GM13976 (cell line): ENCODE measurements around the gene HNRNPL.
A peak's percentile ranks its signal among the peaks of the same experiment; 100 is the strongest.
"Not testable (repeated sequence)": the region's sequence is repeated elsewhere in the genome, so short reads cannot be mapped to it uniquely, and the experiment has no call there.

ENCODE experiments used
- DNase-seq: peaks from one replicate; pipeline ENCODE4 v3.0.0; 2012; ENCODE audit warnings: low spot score
- CTCF ChIP-seq: IDR thresholded peaks from 2 replicates; pipeline ENCODE4 v1.5.1; 2012; ENCODE audit warnings: borderline replicate concordance, mild to moderate bottlenecking; ENCODE audit not compliant: insufficient read depth; ENCODE audit errors: extremely low read depth, missing control alignments, control extremely low read depth
- in situ Hi-C: fragments of 300-500 bp; cut with MboI; formaldehyde crosslinking; loops from one replicate; pipeline ENCODE4 v1.12.0; 2022; ENCODE audit warnings: low sequenced_read_pairs, mixed read lengths, inconsistent platforms; ENCODE audit not compliant: unreplicated experiment

The HNRNPL gene

GRCh38 chr19:38890686-38891085 is 40.9 kb upstream of the HNRNPL start:
- no peak for TF ChIP-seq CTCF
- in situ Hi-C loops, result no loop called here
- no peak for DNase-seq

GRCh38 chr19:38889803-38890202 is 40.0 kb upstream of the HNRNPL start:
- in situ Hi-C loops, result no loop called here
- DNase-seq, result no peak
- no peak for TF ChIP-seq CTCF

GRCh38 chr19:38888876-38889275 is 39.1 kb upstream of the HNRNPL start:
- in situ Hi-C loops, result no loop called here
- no peak for DNase-seq
- TF ChIP-seq CTCF, result no peak

GRCh38 chr19:38884691-38885090 is 34.9 kb upstream of the HNRNPL start:
- in situ Hi-C loops, result not testable (repeated sequence)

GRCh38 chr19:38883286-38883685 is 33.5 kb upstream of the HNRNPL start:
- no peak for DNase-seq
- in situ Hi-C loops, result no loop called here
- no peak for TF ChIP-seq CTCF

More at GRCh38 chr19:38884691-38885090, 34.9 kb upstream of the HNRNPL start:
- not testable (repeated sequence) for DNase-seq

GRCh38 chr19:38880882-38881609 is 31.3 kb upstream of the HNRNPL start:
- DNase-seq, result peak; percentile 15
- no peak for TF ChIP-seq CTCF
- in situ Hi-C loops, result no loop called here

- no peak for TF ChIP-seq CTCF
- in situ Hi-C loops, result no loop called here
- DNase-seq, result no peak
Observed at GRCh38 chr19:38880076-38880881, 30.5 kb upstream of the HNRNPL start.
